A549 (cell line): ENCODE data around the gene ANO10. TPM values are rescaled to one million over a fixed set of nuclear protein-coding genes. Genes with fewer than 3 reads are reported as not detected.

Experiments used
- ATAC-seq, 2 experiments: fragments of 200-7000 bp in 1 of 2; fragments of >200 bp in 1 of 2; cut with Nextera tagmentation in 1 of 2; cut with Tn5 transposase in 1 of 2; 3 replicates each; pipeline versions ENCODE4 v1.8.0 to v1.9.1; 2018 to 2020; ENCODE audit warnings: mild to moderate bottlenecking in 1 of 2, moderate library complexity in 1 of 2
- CTCF ChIA-PET: fragments of 300-600 bp; sonication (Branson Sonifier 250); formaldehyde crosslinking; extraction: SDS; loops from one replicate; lab custom pipeline; 2021; ENCODE audit warnings: antibody characterized with exemption, inconsistent platforms; lab: Yijun Ruan, JAX
- POLR2A ChIA-PET: fragments of 350-600 bp; formaldehyde crosslinking; extraction: SDS; loops from one replicate; lab custom pipeline; 2021; ENCODE audit warnings: antibody characterized with exemption, inconsistent platforms; lab: Yijun Ruan, JAX
- DNase-seq, 2 experiments: peaks; one replicate each; pipeline versions ENCODE4 v3.0.0 to v3.0.0-alpha.2; 2011 to 2016; ENCODE audit warnings: low read depth in 1 of 2, low spot score in 1 of 2
- FAIRE-seq: peaks from 2 replicates; lab custom pipeline; 2011; peaks lifted over from hg19 to GRCh38; lab: Jason Lieb, UNC
- H3K27ac ChIP-seq, 2 experiments: fragments of >200 bp; sonication (Bioruptor Twin); formaldehyde crosslinking; 3 replicates each; pipeline ENCODE4 v1.5.1; 2016 to 2017
- H3K4me1 ChIP-seq: fragments of >200 bp; sonication (Bioruptor Twin); formaldehyde crosslinking; 3 replicates; pipeline ENCODE4 v1.6.1; 2016
- H3K4me2 ChIP-seq: fragments of >200 bp; sonication (Bioruptor Twin); formaldehyde crosslinking; 3 replicates; pipeline ENCODE4 v1.6.1; 2016
- H3K4me3 ChIP-seq: fragments of >200 bp; sonication (Bioruptor Twin); formaldehyde crosslinking; 3 replicates; pipeline ENCODE4 v1.5.1; 2016
- H3K9me3 ChIP-seq: fragments of >200 bp; sonication (Bioruptor Twin); formaldehyde crosslinking; 3 replicates; pipeline ENCODE4 v1.6.1; 2016
- ATOH8 ChIP-seq: fragments of 250-450 bp; sonication (Bioruptor Pico); IDR thresholded peaks from 2 replicates; pipeline ENCODE4 v1.5.0; 2020; ENCODE audit warnings: low read depth, mild to moderate bottlenecking, moderate library complexity
- CBX2 ChIP-seq: fragments of 200-600 bp; sonication (generic); IDR thresholded peaks from 2 replicates; pipeline ENCODE4 v1.6.1; 2016; ENCODE audit warnings: low read depth, mild to moderate bottlenecking, borderline replicate concordance
- CEBPB ChIP-seq, 2 experiments: fragments of >200 bp in 1 of 2; sonication (Bioruptor Twin) in 1 of 2; formaldehyde crosslinking in 1 of 2; IDR thresholded peaks; 2 replicates each; pipeline ENCODE4 v1.6.1; 2012 to 2016
- CHD4 ChIP-seq: fragments of 200-600 bp; sonication (generic); IDR thresholded peaks from 2 replicates; pipeline ENCODE4 v1.6.1; 2016; ENCODE audit warnings: antibody characterized with exemption, mild to moderate bottlenecking, borderline replicate concordance
- EHF ChIP-seq: fragments of 250-450 bp; sonication (Bioruptor Pico); IDR thresholded peaks from 2 replicates; pipeline ENCODE4 v1.5.0; 2020; ENCODE audit warnings: mild to moderate bottlenecking
- ESRRA ChIP-seq: fragments of 150-350 bp; IDR thresholded peaks from 2 replicates; pipeline ENCODE4 v1.6.1; 2014; ENCODE audit warnings: mild to moderate bottlenecking, low read length, borderline replicate concordance
- FOSB ChIP-seq: fragments of 250-450 bp; sonication (Bioruptor Pico); IDR thresholded peaks from 2 replicates; pipeline ENCODE4 v1.5.0; 2020; ENCODE audit warnings: mild to moderate bottlenecking, moderate library complexity
- FOXS1 ChIP-seq: fragments of 250-450 bp; sonication (Bioruptor Pico); IDR thresholded peaks from 2 replicates; pipeline ENCODE4 v1.5.0; 2020; ENCODE audit warnings: mild to moderate bottlenecking, moderate library complexity
- HMGXB4 ChIP-seq: fragments of 250-450 bp; sonication (Bioruptor Pico); IDR thresholded peaks from 2 replicates; pipeline ENCODE4 v1.5.0; 2021; ENCODE audit warnings: mild to moderate bottlenecking, moderate library complexity, borderline replicate concordance
- HOXA7 ChIP-seq: fragments of 250-450 bp; sonication (Bioruptor Pico); IDR thresholded peaks from 2 replicates; pipeline ENCODE4 v1.5.0; 2020; ENCODE audit warnings: mild to moderate bottlenecking, moderate library complexity
- HOXB13 ChIP-seq: fragments of 250-450 bp; sonication (Bioruptor Pico); IDR thresholded peaks from 2 replicates; pipeline ENCODE4 v1.5.0; 2020; ENCODE audit warnings: low read depth, mild to moderate bottlenecking, moderate library complexity
- HOXB5 ChIP-seq: fragments of 250-450 bp; sonication (Bioruptor Pico); IDR thresholded peaks from 2 replicates; pipeline ENCODE4 v1.5.0; 2020; ENCODE audit warnings: mild to moderate bottlenecking, moderate library complexity
- KDM5A ChIP-seq: fragments of 200-600 bp; sonication (generic); IDR thresholded peaks from 2 replicates; pipeline ENCODE4 v1.6.1; 2016; ENCODE audit warnings: antibody characterized with exemption, mild to moderate bottlenecking
- MAX ChIP-seq: IDR thresholded peaks from 2 replicates; pipeline ENCODE4 v1.6.1; 2012
- MAZ ChIP-seq: fragments of 150-350 bp; IDR thresholded peaks from 2 replicates; pipeline ENCODE4 v1.6.1; 2014; ENCODE audit warnings: antibody characterized with exemption, low read depth, low read length, borderline replicate concordance
- NR3C1 ChIP-seq: fragments of >200 bp; sonication (Bioruptor Twin); formaldehyde crosslinking; IDR thresholded peaks from 3 replicates; pipeline ENCODE4 v1.6.1; 2017
- POLR2A ChIP-seq: IDR thresholded peaks from 2 replicates; pipeline ENCODE4 v1.6.1; 2012; ENCODE audit warnings: mild to moderate bottlenecking, low read length
- RAD21 ChIP-seq, 2 experiments: fragments of >200 bp in 1 of 2; sonication (Bioruptor Twin) in 1 of 2; formaldehyde crosslinking in 1 of 2; IDR thresholded peaks in 1 of 2; conservative IDR thresholded peaks in 1 of 2; 2 replicates in 1 of 2; 3 replicates in 1 of 2; pipeline ENCODE4 v1.6.1; 2012 to 2018; ENCODE audit warnings: inconsistent platforms in 1 of 2
- REST ChIP-seq: fragments of 200-600 bp; sonication (generic); IDR thresholded peaks from 2 replicates; pipeline ENCODE4 v1.6.1; 2016; ENCODE audit warnings: antibody characterized with exemption, mild to moderate bottlenecking, moderate library complexity
- RFX5 ChIP-seq: fragments of 450-650 bp; IDR thresholded peaks from 2 replicates; pipeline ENCODE4 v1.7.1; 2014; ENCODE audit warnings: antibody characterized with exemption, mild to moderate bottlenecking, moderate library complexity
- RNF2 ChIP-seq: fragments of 200-600 bp; sonication (generic); IDR thresholded peaks from 2 replicates; pipeline ENCODE4 v1.6.1; 2016; ENCODE audit warnings: low read depth, mild to moderate bottlenecking, antibody characterized with exemption, moderate library complexity, borderline replicate concordance
- TP53 ChIP-seq: fragments of 250-450 bp; sonication (Bioruptor Pico); IDR thresholded peaks from 2 replicates; pipeline ENCODE4 v1.5.0; 2021; ENCODE audit warnings: mild to moderate bottlenecking, moderate library complexity
- USF2 ChIP-seq: fragments of 450-650 bp; IDR thresholded peaks from 2 replicates; pipeline ENCODE4 v1.6.1; 2014; ENCODE audit warnings: antibody characterized with exemption
- ZC3H11A ChIP-seq: fragments of 450-650 bp; IDR thresholded peaks from 2 replicates; pipeline ENCODE4 v1.6.1; 2014; ENCODE audit warnings: antibody characterized with exemption, mild to moderate bottlenecking
- ZNF302 ChIP-seq: fragments of 250-450 bp; sonication (Bioruptor Pico); IDR thresholded peaks from 2 replicates; pipeline ENCODE4 v1.9.0; 2021; ENCODE audit warnings: inconsistent platforms, mild to moderate bottlenecking, moderate library complexity
- ZSCAN20 ChIP-seq: fragments of 250-450 bp; sonication (Bioruptor Pico); IDR thresholded peaks from 2 replicates; pipeline ENCODE4 v1.8.0; 2022; ENCODE audit warnings: mild to moderate bottlenecking, moderate library complexity
- WGBS: methylation state at CpG from one replicate; pipeline ENCODE4 v1.1.6; 2017; ENCODE audit errors: missing lambda C conversion rate; 5-methylcytosine and 5-hydroxymethylcytosine counted together
- polyA plus RNA-seq, 4 experiments: library from polyadenylated mRNA; depleted of rRNA in 3 of 4; stranded (reverse); fragments of >200 nt; fragmentation: RNase III in 1 of 4; extraction: RNeasy Plus Mini Kit Qiagen cat#74134 plus additional on column Dnase treatment in 1 of 4; gene quantifications; 2 replicates in 3 of 4; 3 replicates in 1 of 4; pipeline ENCODE4 v1.2.3, GENCODE V29; 2011 to 2017

Gene ANO10
- polyA plus RNA-seq, 2 of the 4 experiments (the other 2 are of a cell fraction): 20.0 to 22.8 TPM

GRCh38 chr3:43426388-43426787 is 195.4 kb downstream of the ANO10 start:
- H3K27ac ChIP-seq: no peak overlapping the region
- POLR2A ChIA-PET: no interaction called here

GRCh38 chr3:43425829-43426228 is 196.0 kb downstream of the ANO10 start:
- DNase-seq (no peak), ATAC-seq (no peak), FAIRE-seq (no peak)
- ChIA-PET POLR2A (no interaction called here), CTCF (no interaction called here)
- no peak overlapping the region for H3K4me3 ChIP-seq
- TF ChIP-seq RAD21 (conservative IDR thresholded peaks at IDR 0.05 in 1 of 2, IDR thresholded peaks at IDR 0.05 in 1 of 2) (no peak), ZC3H11A (no peak), MAZ (no peak), ZNF302 (no peak), FOXS1 (CRISPR knock-in tag) (no peak), CHD4 (no peak), TP53 (CRISPR knock-in tag) (no peak)
- H3K9me3 ChIP-seq: no peaks in the 10 kb centered on the region
- 95% methylated on average over 4 of the region's 4 CpGs for WGBS
- no peaks in the 10 kb centered on the region for H3K4me1 ChIP-seq
- H3K4me2 ChIP-seq: no peak overlapping the region
- no peak overlapping the region for H3K27ac ChIP-seq

More at GRCh38 chr3:43426388-43426787, 195.4 kb downstream of the ANO10 start:
- DNase-seq: no peak
- Histone ChIP-seq H3K4me3 (no peak overlapping the region), H3K4me2 (no peak overlapping the region), H3K9me3 (no peaks in the 10 kb centered on the region), H3K4me1 (no peaks in the 10 kb centered on the region)
- TF ChIP-seq CBX2 (no peak), HOXA7 (CRISPR knock-in tag) (no peak), KDM5A (no peak)
- WGBS: 87% methylated on average over 1 of the region's 1 CpG
- ATAC-seq: no peak
- FAIRE-seq: no peak
- CTCF ChIA-PET: no interaction called here

- no peak overlapping the region for H3K27ac ChIP-seq
- TF ChIP-seq HOXB13 (CRISPR knock-in tag) (no peak), CBX2 (no peak), RNF2 (no peak), FOSB (CRISPR knock-in tag) (no peak), CEBPB (IDR thresholded peaks at IDR 0.05) (no peak), POLR2A (no peak), RAD21 (conservative IDR thresholded peaks at IDR 0.05 in 1 of 2, IDR thresholded peaks at IDR 0.05 in 1 of 2) (no peak), ATOH8 (no peak), HMGXB4 (CRISPR knock-in tag) (no peak), MAX (no peak), ESRRA (no peak), HOXB5 (no peak), EHF (CRISPR knock-in tag) (no peak), USF2 (no peak), KDM5A (no peak), NR3C1 (no peak), ZSCAN20 (CRISPR knock-in tag) (no peak), REST (no peak), RFX5 (no peak)
- TF ChIP-seq, all 56 proteins: peak for 0
- Histone ChIP-seq H3K4me2 (no peak overlapping the region), H3K4me3 (no peak overlapping the region), H3K9me3 (no peaks in the 10 kb centered on the region), H3K4me1 (no peaks in the 10 kb centered on the region)
- DNase-seq (no peak), FAIRE-seq (no peak), ATAC-seq (no peak)
- CTCF ChIA-PET: no interaction called here
- POLR2A ChIA-PET: no interaction called here
- WGBS: 49% methylated on average over 3 of the region's 3 CpGs
These were observed 198.2 kb downstream of the ANO10 start for GRCh38 chr3:43423639-43424038.
